ENCODE measurements around the gene HES3. TPM values are rescaled to one million over a fixed set of nuclear protein-coding genes. Genes with fewer than 3 reads are reported as not detected.

The HES3 gene
- total RNA-seq, 2 experiments from 2014 or later: not detected

GRCh38 chr1:6273380-6273891 is 29.5 kb downstream of the HES3 start:
- ChIA-PET CTCF (no interaction called here), POLR2A (no interaction called here)
- Mint-ChIP-seq H3K27ac (no peak overlapping the region), H3K4me1 (no peaks in the 10 kb centered on the region), H3K4me3 (no peak overlapping the region), H3K27me3 (no peaks in the 10 kb centered on the region), H3K36me3 (ENCODE audit: low read depth) (no peaks in the 10 kb centered on the region), H3K9me3 (no peaks in the 10 kb centered on the region)
- no peak for DNase-seq

GRCh38 chr1:6274102-6274501 is 30.1 kb downstream of the HES3 start:
- no peaks in the 10 kb centered on the region for H3K9me3 Mint-ChIP-seq
- no peak overlapping the region for H3K27ac Mint-ChIP-seq
- ChIA-PET POLR2A (no interaction called here), CTCF (no interaction called here)
- DNase-seq: no peak
- H3K27me3 Mint-ChIP-seq: no peaks in the 10 kb centered on the region
- H3K36me3 Mint-ChIP-seq (ENCODE audit: low read depth): no peaks in the 10 kb centered on the region
- H3K4me1 Mint-ChIP-seq: no peaks in the 10 kb centered on the region
- H3K4me3 Mint-ChIP-seq: no peak overlapping the region

- no peak for DNase-seq
- POLR2A ChIA-PET: no interaction called here
- CTCF ChIA-PET: no interaction called here
- Mint-ChIP-seq H3K27me3 (no peaks in the 10 kb centered on the region), H3K4me3 (no peak overlapping the region), H3K27ac (no peak overlapping the region), H3K36me3 (ENCODE audit: low read depth) (no peaks in the 10 kb centered on the region), H3K4me1 (no peaks in the 10 kb centered on the region), H3K9me3 (no peaks in the 10 kb centered on the region)
These were observed 30.7 kb downstream of the HES3 start for GRCh38 chr1:6274622-6275139.

GRCh38 chr1:6275826-6276782 is 32.1 kb downstream of the HES3 start:
- POLR2A ChIA-PET: no interaction called here
- H3K27me3 Mint-ChIP-seq: no peaks in the 10 kb centered on the region
- no peaks in the 10 kb centered on the region for H3K4me1 Mint-ChIP-seq
- CTCF ChIA-PET: interaction anchor here (0.6 kb wide), 1 partner anchor 129 kb away, joined by 3 read pairs; no protein-coding TSS in a partner anchor
- no peak overlapping the region for H3K27ac Mint-ChIP-seq
- no peak for DNase-seq
- H3K9me3 Mint-ChIP-seq: no peaks in the 10 kb centered on the region
- H3K36me3 Mint-ChIP-seq (ENCODE audit: low read depth): no peaks in the 10 kb centered on the region
- no peak overlapping the region for H3K4me3 Mint-ChIP-seq

GRCh38 chr1:6276811-6277555 is 33.0 kb downstream of the HES3 start:
- Mint-ChIP-seq H3K36me3 (ENCODE audit: low read depth) (no peaks in the 10 kb centered on the region), H3K27ac (peak overlapping the region; percentile 4)
- POLR2A ChIA-PET: no interaction called here

GRCh38 chr1:6278263-6278662 is 34.3 kb downstream of the HES3 start:
- H3K36me3 Mint-ChIP-seq (ENCODE audit: low read depth): no peaks in the 10 kb centered on the region
- H3K27ac Mint-ChIP-seq: no peak overlapping the region
- no peak for DNase-seq

More at GRCh38 chr1:6276811-6277555, 33.0 kb downstream of the HES3 start:
- H3K9me3 Mint-ChIP-seq: no peaks in the 10 kb centered on the region
- H3K4me3 Mint-ChIP-seq: no peak overlapping the region
- H3K27me3 Mint-ChIP-seq: no peaks in the 10 kb centered on the region
- no peak for DNase-seq
- H3K4me1 Mint-ChIP-seq: no peaks in the 10 kb centered on the region
- CTCF ChIA-PET: no interaction called here

GRCh38 chr1:6279066-6279465 is 35.1 kb downstream of the HES3 start:
- DNase-seq: no peak
- Mint-ChIP-seq H3K27me3 (no peaks in the 10 kb centered on the region), H3K27ac (no peak overlapping the region), H3K9me3 (no peaks in the 10 kb centered on the region), H3K36me3 (ENCODE audit: low read depth) (no peaks in the 10 kb centered on the region), H3K4me3 (no peak overlapping the region), H3K4me1 (no peaks in the 10 kb centered on the region)
- ChIA-PET CTCF (no interaction called here), POLR2A (no interaction called here)

More at GRCh38 chr1:6278263-6278662, 34.3 kb downstream of the HES3 start:
- CTCF ChIA-PET: interaction anchor here (0.8 kb wide), 1 partner anchor 31 kb away, joined by 3 read pairs; no protein-coding TSS in a partner anchor
- POLR2A ChIA-PET: no interaction called here
- no peaks in the 10 kb centered on the region for H3K27me3 Mint-ChIP-seq
- no peaks in the 10 kb centered on the region for H3K9me3 Mint-ChIP-seq
- H3K4me3 Mint-ChIP-seq: no peak overlapping the region
- no peaks in the 10 kb centered on the region for H3K4me1 Mint-ChIP-seq

- H3K4me1 Mint-ChIP-seq: no peaks in the 10 kb centered on the region
- no peak overlapping the region for H3K27ac Mint-ChIP-seq
- ChIA-PET POLR2A (no interaction called here), CTCF (no interaction called here)
- H3K27me3 Mint-ChIP-seq: no peaks in the 10 kb centered on the region
- no peak for DNase-seq
- H3K36me3 Mint-ChIP-seq (ENCODE audit: low read depth): no peaks in the 10 kb centered on the region
- H3K9me3 Mint-ChIP-seq: no peaks in the 10 kb centered on the region
- no peak overlapping the region for H3K4me3 Mint-ChIP-seq
These were observed 35.8 kb downstream of the HES3 start for GRCh38 chr1:6279613-6280383.

GRCh38 chr1:6280761-6281451 is 36.9 kb downstream of the HES3 start:
- Mint-ChIP-seq H3K27ac (no peak overlapping the region), H3K36me3 (ENCODE audit: low read depth) (no peaks in the 10 kb centered on the region), H3K4me3 (no peak overlapping the region), H3K9me3 (no peaks in the 10 kb centered on the region), H3K4me1 (no peaks in the 10 kb centered on the region), H3K27me3 (no peaks in the 10 kb centered on the region)
- ChIA-PET POLR2A (no interaction called here), CTCF (no interaction called here)
- no peak for DNase-seq

GRCh38 chr1:6281511-6282402 is 37.8 kb downstream of the HES3 start:
- H3K27me3 Mint-ChIP-seq: no peaks in the 10 kb centered on the region
- no peaks in the 10 kb centered on the region for H3K9me3 Mint-ChIP-seq
- no peak overlapping the region for H3K4me3 Mint-ChIP-seq
- H3K27ac Mint-ChIP-seq: no peak overlapping the region
- no peak for DNase-seq
- H3K4me1 Mint-ChIP-seq: no peaks in the 10 kb centered on the region
- CTCF ChIA-PET: no interaction called here
- H3K36me3 Mint-ChIP-seq (ENCODE audit: low read depth): no peaks in the 10 kb centered on the region
- POLR2A ChIA-PET: no interaction called here

GRCh38 chr1:6282577-6283270 is 38.7 kb downstream of the HES3 start:
- H3K4me3 Mint-ChIP-seq: no peak overlapping the region
- no peaks in the 10 kb centered on the region for H3K36me3 Mint-ChIP-seq (ENCODE audit: low read depth)
- no peaks in the 10 kb centered on the region for H3K4me1 Mint-ChIP-seq
- no peaks in the 10 kb centered on the region for H3K27me3 Mint-ChIP-seq
- DNase-seq: no peak
- CTCF ChIA-PET: no interaction called here
- no peaks in the 10 kb centered on the region for H3K9me3 Mint-ChIP-seq
- POLR2A ChIA-PET: no interaction called here
- peak overlapping the region; percentile 19 for H3K27ac Mint-ChIP-seq
